B cell (primary cell): ENCODE measurements around the gene PIP5K1A.

Experiments used
- EZH2 ChIP-seq: IDR thresholded peaks from 2 replicates; pipeline ENCODE4 v1.6.1; 2012; ENCODE audit warnings: borderline replicate concordance, low read depth, mild to moderate bottlenecking, moderate library complexity, low read length; ENCODE audit not compliant: insufficient read depth, poor library complexity, severe bottlenecking
- TF ChIP-seq, protein P1 (sequence below): fragments of 200-600 bp; IDR thresholded peaks from one replicate; pipeline ENCODE4 v1.8.0; 2022; ENCODE audit warnings: antibody characterized with exemption, mild to moderate bottlenecking

- TF ChIP-seq, protein P1, sequence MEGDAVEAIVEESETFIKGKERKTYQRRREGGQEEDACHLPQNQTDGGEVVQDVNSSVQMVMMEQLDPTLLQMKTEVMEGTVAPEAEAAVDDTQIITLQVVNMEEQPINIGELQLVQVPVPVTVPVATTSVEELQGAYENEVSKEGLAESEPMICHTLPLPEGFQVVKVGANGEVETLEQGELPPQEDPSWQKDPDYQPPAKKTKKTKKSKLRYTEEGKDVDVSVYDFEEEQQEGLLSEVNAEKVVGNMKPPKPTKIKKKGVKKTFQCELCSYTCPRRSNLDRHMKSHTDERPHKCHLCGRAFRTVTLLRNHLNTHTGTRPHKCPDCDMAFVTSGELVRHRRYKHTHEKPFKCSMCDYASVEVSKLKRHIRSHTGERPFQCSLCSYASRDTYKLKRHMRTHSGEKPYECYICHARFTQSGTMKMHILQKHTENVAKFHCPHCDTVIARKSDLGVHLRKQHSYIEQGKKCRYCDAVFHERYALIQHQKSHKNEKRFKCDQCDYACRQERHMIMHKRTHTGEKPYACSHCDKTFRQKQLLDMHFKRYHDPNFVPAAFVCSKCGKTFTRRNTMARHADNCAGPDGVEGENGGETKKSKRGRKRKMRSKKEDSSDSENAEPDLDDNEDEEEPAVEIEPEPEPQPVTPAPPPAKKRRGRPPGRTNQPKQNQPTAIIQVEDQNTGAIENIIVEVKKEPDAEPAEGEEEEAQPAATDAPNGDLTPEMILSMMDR: no peak
- no peak for TF ChIP-seq EZH2
These were observed 94.7 kb downstream of the PIP5K1A start for GRCh38 chr1:151293093-151293492.
